Transverse colon (tissue), 4 donors: ENCODE results near the gene SMAP1. TPM values are rescaled to one million over a fixed set of nuclear protein-coding genes. Genes with fewer than 3 reads are reported as not detected.

Experiments used
- DNase-seq: peaks from one replicate; pipeline ENCODE4 v3.0.0-alpha.2; 2019
- H3K27ac ChIP-seq, 4 donors: fragments of 200-600 bp; sonication (generic); 2 replicates each; pipeline ENCODE4 v1.5.1; 2016 to 2018; ENCODE audit warnings: inconsistent platforms in 4 of 4
- H3K27me3 ChIP-seq: fragments of 200-600 bp; sonication (generic); 2 replicates; pipeline ENCODE4 v1.5.1; 2017; ENCODE audit warnings: inconsistent platforms
- H3K36me3 ChIP-seq, 4 donors: fragments of 200-600 bp; sonication (generic); 2 replicates each; pipeline ENCODE4 v1.5.1; 2017 to 2019; ENCODE audit warnings: inconsistent platforms in 4 of 4
- H3K4me1 ChIP-seq, 4 donors: fragments of 200-600 bp; sonication (generic); 2 replicates each; pipeline ENCODE4 v1.5.1; 2017 to 2020; ENCODE audit warnings: inconsistent platforms in 4 of 4
- H3K4me3 ChIP-seq, 4 donors: fragments of 200-600 bp; sonication (generic); 1 replicate in 1 of 4; 2 replicates in 3 of 4; pipeline versions ENCODE4 v1.5.1 to v1.6.1; 2017 to 2019; ENCODE audit warnings: inconsistent platforms in 4 of 4
- H3K9me3 ChIP-seq, 2 donors: fragments of 200-600 bp; sonication (generic); 2 replicates each; pipeline ENCODE4 v1.5.1; 2017 to 2019; ENCODE audit warnings: inconsistent platforms in 2 of 2
- EP300 ChIP-seq: sonication (generic); formaldehyde crosslinking; IDR thresholded peaks from one replicate; pipeline ENCODE4 v1.6.1; 2017; ENCODE audit warnings: antibody characterized with exemption, low read depth
- POLR2A ChIP-seq: fragments of 450-650 bp; IDR thresholded peaks from one replicate; pipeline ENCODE4 v1.6.1; 2016; ENCODE audit warnings: antibody characterized with exemption, mild to moderate bottlenecking, moderate library complexity
- POLR2AphosphoS5 ChIP-seq, 3 donors: sonication (generic); formaldehyde crosslinking; IDR thresholded peaks; one replicate each; pipeline ENCODE4 v1.6.1; 2016; ENCODE audit warnings: antibody characterized with exemption in 3 of 3
- WGBS, 2 donors: methylation state at CpG; one replicate each; pipeline ENCODE4 v1.1.5; 2018; ENCODE audit warnings: low coverage in 1 of 2; 5-methylcytosine and 5-hydroxymethylcytosine counted together
- in situ Hi-C, 4 donors: fragments of 200-750 bp; cut with MboI; loops; one replicate each; pipeline versions ENCODE4 v1.15.0 to v1.15.1; 2017; ENCODE audit warnings: low sequenced_read_pairs in 3 of 4, low pct_ligation_motif_present in 1 of 4, low pct_unique_long_range_greater_than_20kb in 1 of 4
- intact Hi-C: fragments of 100-400 bp; cut with DNase I; formaldehyde crosslinking; loops from one replicate; pipeline ENCODE4 v1.15.1; 2023; ENCODE audit warnings: low total_unique reads
- total RNA-seq, 4 donors: library from RNA; depleted of rRNA; stranded (reverse); fragments of >200 nt; gene quantifications; one replicate each; pipeline ENCODE4 v1.1.0, GENCODE V29; 2016
- TF ChIP-seq, protein P1 (sequence below), 5 experiments: fragments of 200-600 bp in 3 of 5; fragments of 450-650 bp in 2 of 5; sonication (generic) in 3 of 5; IDR thresholded peaks; 1 replicate in 2 of 5; 2 replicates in 3 of 5; pipeline ENCODE4 v1.5.1; 2016 to 2017; ENCODE audit warnings: antibody characterized with exemption in 5 of 5, inconsistent platforms in 3 of 5, mild to moderate bottlenecking in 2 of 5, moderate library complexity in 1 of 5

Gene SMAP1
- total RNA-seq, 4 donors from 2014 or later: 10.3 to 49.3 (median 35.3) TPM

DNA sequence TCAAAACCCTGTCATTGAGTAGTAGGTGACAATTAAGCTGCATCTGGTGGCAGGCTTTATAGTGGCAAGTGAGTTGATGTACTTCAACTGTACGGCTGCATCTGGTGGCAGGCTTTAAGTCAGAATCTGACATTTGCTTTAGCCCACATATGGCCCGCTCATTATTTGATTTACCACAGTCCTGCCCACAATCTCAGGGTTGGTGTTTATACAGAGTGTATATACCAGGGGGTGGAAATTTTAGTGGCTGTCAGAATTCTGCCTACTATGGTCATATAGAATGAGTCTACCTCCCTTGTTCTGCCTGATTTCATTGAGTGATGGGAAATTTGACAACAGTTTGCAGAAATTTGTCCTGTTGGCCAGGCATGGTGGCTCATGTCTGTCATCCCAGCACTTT is 112.3 kb downstream of the SMAP1 start:
- 97 to 100% methylated on average over 2 of the region's 2 CpGs for WGBS, 2 donors

DNA sequence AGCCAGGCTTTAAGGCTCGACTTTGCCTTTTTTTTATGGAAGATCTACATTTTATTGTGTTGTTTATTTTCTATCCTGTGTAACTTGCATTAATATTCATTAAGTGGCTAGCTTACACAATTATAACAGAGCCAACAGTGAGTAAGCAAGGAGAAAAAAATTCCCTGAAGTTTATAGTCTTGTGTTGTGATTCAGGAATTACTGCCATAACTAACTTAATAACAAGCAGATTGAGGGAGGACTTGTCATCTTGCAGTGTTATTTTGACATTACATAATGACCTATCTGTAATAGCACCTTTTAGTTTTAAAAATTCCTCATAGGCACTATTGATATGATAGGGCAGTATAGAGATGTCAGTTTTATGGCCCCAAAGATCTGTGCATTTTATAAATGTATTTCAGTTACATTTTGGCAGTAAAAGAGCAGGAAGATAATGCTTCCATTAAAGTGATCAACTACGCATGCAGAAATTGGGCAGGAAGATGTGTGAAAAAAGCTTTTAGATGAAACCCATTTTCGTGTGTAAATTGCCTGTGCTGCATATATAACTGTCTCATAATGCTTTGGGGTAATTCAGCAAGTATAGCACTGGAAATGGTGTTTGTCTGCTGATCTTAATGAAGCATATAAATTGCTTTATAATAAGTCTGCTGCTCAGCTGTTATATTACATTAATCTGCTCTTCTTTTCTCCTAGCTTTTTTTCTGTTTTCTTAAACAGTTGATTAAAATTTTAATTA is 123.0 kb downstream of the SMAP1 start:
- DNase-seq: no peak
- Histone ChIP-seq H3K4me1 (no peaks in the 10 kb centered on the region), H3K9me3 (no peaks in the 10 kb centered on the region), H3K36me3 (no peaks in the 10 kb centered on the region), H3K4me3 (no peak overlapping the region), H3K27me3 (no peaks in the 10 kb centered on the region), H3K27ac (no peak overlapping the region)
- intact Hi-C loops (no loop called here), in situ Hi-C loops (no loop called here)
- no peak for TF ChIP-seq POLR2A
- no peak for TF ChIP-seq POLR2AphosphoS5 (IDR thresholded peaks at IDR 0.05)
- TF ChIP-seq, protein P1, sequence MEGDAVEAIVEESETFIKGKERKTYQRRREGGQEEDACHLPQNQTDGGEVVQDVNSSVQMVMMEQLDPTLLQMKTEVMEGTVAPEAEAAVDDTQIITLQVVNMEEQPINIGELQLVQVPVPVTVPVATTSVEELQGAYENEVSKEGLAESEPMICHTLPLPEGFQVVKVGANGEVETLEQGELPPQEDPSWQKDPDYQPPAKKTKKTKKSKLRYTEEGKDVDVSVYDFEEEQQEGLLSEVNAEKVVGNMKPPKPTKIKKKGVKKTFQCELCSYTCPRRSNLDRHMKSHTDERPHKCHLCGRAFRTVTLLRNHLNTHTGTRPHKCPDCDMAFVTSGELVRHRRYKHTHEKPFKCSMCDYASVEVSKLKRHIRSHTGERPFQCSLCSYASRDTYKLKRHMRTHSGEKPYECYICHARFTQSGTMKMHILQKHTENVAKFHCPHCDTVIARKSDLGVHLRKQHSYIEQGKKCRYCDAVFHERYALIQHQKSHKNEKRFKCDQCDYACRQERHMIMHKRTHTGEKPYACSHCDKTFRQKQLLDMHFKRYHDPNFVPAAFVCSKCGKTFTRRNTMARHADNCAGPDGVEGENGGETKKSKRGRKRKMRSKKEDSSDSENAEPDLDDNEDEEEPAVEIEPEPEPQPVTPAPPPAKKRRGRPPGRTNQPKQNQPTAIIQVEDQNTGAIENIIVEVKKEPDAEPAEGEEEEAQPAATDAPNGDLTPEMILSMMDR (IDR thresholded peaks at IDR 0.05): no peak
- no peak for TF ChIP-seq EP300
- 82 to 86% methylated on average over 3 of the region's 3 CpGs for WGBS, 2 donors

More for the DNA sequence above, 112.3 kb downstream of the SMAP1 start:
- Histone ChIP-seq H3K4me1 (no peaks in the 10 kb centered on the region), H3K4me3 (no peak overlapping the region), H3K27ac (no peak overlapping the region), H3K27me3 (no peaks in the 10 kb centered on the region), H3K36me3 (peaks cover 0 to 10% (median 0%) of the 10 kb centered on the region in 4 donors), H3K9me3 (no peaks in the 10 kb centered on the region)
- in situ Hi-C loops: no loop called here
- no peak for TF ChIP-seq EP300
- TF ChIP-seq, protein P1 (IDR thresholded peaks at IDR 0.05): no peak
- no peak for TF ChIP-seq POLR2AphosphoS5 (IDR thresholded peaks at IDR 0.05)
- TF ChIP-seq POLR2A: no peak
- intact Hi-C loops: no loop called here
- no peak for DNase-seq

DNA sequence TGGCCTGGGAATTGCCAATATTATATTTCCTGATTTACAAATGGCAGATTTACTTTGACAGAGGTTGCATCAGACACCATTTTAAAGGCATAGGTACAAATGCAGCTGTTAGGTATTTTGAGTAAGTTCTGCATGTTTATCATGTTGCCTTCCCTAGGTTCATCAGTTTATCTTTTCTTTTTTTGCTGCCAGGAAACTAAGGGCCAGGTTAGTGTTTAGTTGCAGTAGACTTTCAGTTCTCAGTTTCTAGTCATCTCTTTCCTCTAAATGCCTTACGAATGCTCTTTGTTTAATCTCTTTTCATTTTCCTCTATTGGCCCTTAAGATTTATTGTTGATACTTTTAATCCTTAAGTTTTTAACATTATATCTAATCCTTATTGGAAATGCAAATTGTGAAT is 129.9 kb downstream of the SMAP1 start:
- no peak overlapping the region for H3K27ac ChIP-seq
- intact Hi-C loops (no loop called here), in situ Hi-C loops (no loop called here)
- no peak for DNase-seq
- no peaks in the 10 kb centered on the region for H3K4me1 ChIP-seq
- H3K27me3 ChIP-seq: no peaks in the 10 kb centered on the region
- WGBS, 2 donors: 67 to 83% methylated on average over 1 of the region's 1 CpG
- no peak for TF ChIP-seq EP300
- H3K9me3 ChIP-seq: no peaks in the 10 kb centered on the region
- peaks cover 0 to 11% (median 0%) of the 10 kb centered on the region in 4 donors for H3K36me3 ChIP-seq
- H3K4me3 ChIP-seq: no peak overlapping the region

DNA sequence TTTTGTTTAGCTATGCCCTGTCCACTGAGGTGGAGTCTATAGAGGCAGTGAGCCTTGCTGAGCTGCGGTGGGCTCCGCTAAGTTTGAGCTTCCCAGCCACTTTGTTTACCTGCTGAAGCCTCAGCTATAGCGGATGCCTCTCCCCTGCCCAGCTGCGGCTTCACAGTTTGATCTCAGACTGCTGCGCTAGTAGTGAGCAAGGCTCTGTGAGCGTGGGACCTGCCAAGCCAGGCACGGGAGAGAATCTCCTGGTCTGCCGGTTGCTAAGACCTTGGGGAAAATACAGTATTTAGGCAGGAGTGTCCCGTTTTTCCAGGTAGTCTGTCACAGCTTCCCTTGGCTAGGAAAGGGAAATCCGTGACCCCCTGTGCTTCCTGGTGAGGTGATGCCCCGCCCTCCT is 138.4 kb downstream of the SMAP1 start:
- no peaks in the 10 kb centered on the region for H3K9me3 ChIP-seq
- no peak for DNase-seq
- H3K4me3 ChIP-seq: no peak overlapping the region
- no peak overlapping the region for H3K27ac ChIP-seq
- intact Hi-C loops: no loop called here
- in situ Hi-C loops: no loop called here
- H3K4me1 ChIP-seq: no peaks in the 10 kb centered on the region
- peaks cover 0 to 9% (median 0%) of the 10 kb centered on the region in 4 donors for H3K36me3 ChIP-seq
- TF ChIP-seq, protein P1 (IDR thresholded peaks at IDR 0.05): no peak
- TF ChIP-seq POLR2A: no peak
- no peak for TF ChIP-seq POLR2AphosphoS5 (IDR thresholded peaks at IDR 0.05)
- TF ChIP-seq EP300: no peak
- 97% methylated on average over 11 of the region's 11 CpGs; no CpG with 5 or more reads in 1 of the 2 donors for WGBS, 2 donors
- H3K27me3 ChIP-seq: no peaks in the 10 kb centered on the region
